Measurements from ENCODE around the gene INPP4B. TPM values are rescaled to one million over a fixed set of nuclear protein-coding genes. Genes with fewer than 3 reads are reported as not detected.

INPP4B gene
- total and polyA plus RNA-seq, 7 donors: 1.5 to 16.8 (median 9.5) TPM

- 26 to 50% (median 27%) methylated on average over 1 of the region's 1 CpG for WGBS, 3 donors
- no peaks in the 10 kb centered on the region for H3K36me3 ChIP-seq (ENCODE audit: insufficient read depth in 1 of 2, low read depth in 1 of 2)
- H3K4me1 ChIP-seq: no peaks in the 10 kb centered on the region
- H3K9me3 ChIP-seq: no peaks in the 10 kb centered on the region
- no peak for ATAC-seq
- H3K27ac ChIP-seq: no peak overlapping the region
- no peaks in the 10 kb centered on the region for H3K27me3 ChIP-seq (ENCODE audit: insufficient read depth in 3 of 3, low read length in 2 of 3)
- H3K4me3 ChIP-seq: no peak overlapping the region
- DNase-seq: no peak
- intact Hi-C loops (cut with DNase I): no loop called here
- TF ChIP-seq CTCF (IDR thresholded peaks at IDR 0.05): no peak
Measured at GRCh38 chr4:142582340-142582739, 263.8 kb downstream of the INPP4B start.

GRCh38 chr4:142581881-142582280 lies 264.2 kb downstream of the INPP4B start:
- Histone ChIP-seq H3K36me3 (ENCODE audit: insufficient read depth in 1 of 2, low read depth in 1 of 2) (no peaks in the 10 kb centered on the region), H3K27me3 (ENCODE audit: insufficient read depth in 3 of 3, low read length in 2 of 3) (no peaks in the 10 kb centered on the region), H3K27ac (no peak overlapping the region), H3K4me1 (no peaks in the 10 kb centered on the region), H3K4me3 (no peak overlapping the region), H3K9me3 (no peaks in the 10 kb centered on the region)
- WGBS, 3 donors: 52 to 69% (median 56%) methylated on average over 1 of the region's 1 CpG
- no peak for ATAC-seq
- intact Hi-C loops (cut with DNase I): no loop called here
- no peak for TF ChIP-seq CTCF (IDR thresholded peaks at IDR 0.05)
- DNase-seq: no peak

DNA sequence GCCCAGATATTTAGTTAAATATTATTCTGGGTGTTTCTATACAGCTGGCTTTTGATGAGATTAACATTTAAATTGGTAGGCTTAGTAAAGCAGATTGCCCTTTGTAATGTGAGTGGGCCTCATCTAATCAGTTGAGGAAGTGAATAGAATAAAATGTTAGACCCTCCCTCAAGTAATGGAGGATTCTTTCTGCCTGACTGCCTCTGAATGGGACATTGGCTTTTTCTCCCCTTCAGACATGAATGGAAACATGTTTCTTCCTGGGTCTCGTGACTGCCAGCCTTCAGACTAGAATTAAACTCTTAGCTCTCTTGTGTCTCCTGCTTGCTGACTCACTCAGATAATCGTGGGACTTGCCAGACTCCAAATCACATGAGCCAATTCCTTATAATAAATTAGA lies 266.7 kb downstream of the INPP4B start:
- Histone ChIP-seq H3K36me3 (ENCODE audit: insufficient read depth in 1 of 2, low read depth in 1 of 2) (no peaks in the 10 kb centered on the region), H3K27ac (no peak overlapping the region), H3K9me3 (no peaks in the 10 kb centered on the region), H3K4me3 (no peak overlapping the region), H3K4me1 (no peaks in the 10 kb centered on the region), H3K27me3 (ENCODE audit: insufficient read depth in 3 of 3, low read length in 2 of 3) (no peaks in the 10 kb centered on the region)
- ATAC-seq (no peak), DNase-seq (no peak)
- intact Hi-C loops (cut with DNase I): no loop called here
- no peak for TF ChIP-seq CTCF (IDR thresholded peaks at IDR 0.05)
- 67 to 90% (median 79%) methylated on average over 2 of the region's 2 CpGs for WGBS, 3 donors

DNA sequence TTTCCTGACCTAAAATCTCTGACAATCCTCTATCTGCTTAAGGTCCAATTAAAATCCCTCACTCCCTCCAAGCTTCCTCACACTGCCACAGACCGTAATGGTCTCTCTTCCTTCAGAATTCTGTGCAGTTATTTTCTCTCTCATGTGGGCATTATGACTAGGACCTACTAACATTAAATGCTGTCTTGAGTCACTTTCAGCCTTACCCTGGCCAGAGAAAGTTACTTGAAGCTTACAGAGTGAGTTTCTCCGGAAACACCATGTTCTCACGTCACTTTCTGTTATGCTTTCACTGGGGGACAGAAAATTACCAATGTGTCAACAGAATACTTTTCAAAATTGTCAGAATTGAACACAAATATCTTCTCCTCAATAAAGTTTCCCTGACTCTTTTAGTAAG lies 271.8 kb downstream of the INPP4B start:
- H3K36me3 ChIP-seq (ENCODE audit: insufficient read depth in 1 of 2, low read depth in 1 of 2): no peaks in the 10 kb centered on the region
- 88 to 96% (median 90%) methylated on average over 3 of the region's 3 CpGs for WGBS, 3 donors
- H3K4me1 ChIP-seq: no peaks in the 10 kb centered on the region
- no peak for ATAC-seq
- intact Hi-C loops (cut with DNase I): no loop called here
- H3K9me3 ChIP-seq: no peaks in the 10 kb centered on the region
- TF ChIP-seq CTCF (IDR thresholded peaks at IDR 0.05): no peak
- H3K4me3 ChIP-seq: no peak overlapping the region
- DNase-seq: no peak
- H3K27ac ChIP-seq: no peak overlapping the region
- no peaks in the 10 kb centered on the region for H3K27me3 ChIP-seq (ENCODE audit: insufficient read depth in 3 of 3, low read length in 2 of 3)

- no peaks in the 10 kb centered on the region for H3K36me3 ChIP-seq (ENCODE audit: insufficient read depth in 1 of 2, low read depth in 1 of 2)
- no peaks in the 10 kb centered on the region for H3K4me1 ChIP-seq
- DNase-seq (no peak), ATAC-seq (no peak)
- no peaks in the 10 kb centered on the region for H3K27me3 ChIP-seq (ENCODE audit: insufficient read depth in 3 of 3, low read length in 2 of 3)
- intact Hi-C loops (cut with DNase I): no loop called here
- no peak overlapping the region for H3K4me3 ChIP-seq
- TF ChIP-seq CTCF (IDR thresholded peaks at IDR 0.05): no peak
- H3K9me3 ChIP-seq: no peaks in the 10 kb centered on the region
- no peak overlapping the region for H3K27ac ChIP-seq
- 46 to 71% (median 50%) methylated on average over 1 of the region's 1 CpG for WGBS, 3 donors
Measured at GRCh38 chr4:142572071-142572470, 274.0 kb downstream of the INPP4B start.

Data from psoas muscle (tissue), 8 donors.